IMR-90 (cell line): ENCODE measurements around the gene HTT. TPM values are rescaled to one million over a fixed set of nuclear protein-coding genes. Genes with fewer than 3 reads are reported as not detected.
A peak's percentile ranks its signal among the peaks of the same experiment; 100 is the strongest.

Experiments
- ATAC-seq: fragments of 200-7000 bp; cut with Tn5 transposase; 2 replicates; pipeline ENCODE4 v1.9.1; 2020; ENCODE audit warnings: low read depth, mild to moderate bottlenecking, moderate library complexity
- BruUV-seq: library from RNA; stranded (reverse); fragments of 400-500 nt; replicated peaks from 2 replicates; lab custom pipeline; 2021; lab: Mats Ljungman, UMichigan
- CTCF ChIA-PET: fragments of 300-600 bp; formaldehyde crosslinking; extraction: SDS; loops from one replicate; lab custom pipeline; 2021; ENCODE audit warnings: antibody characterized with exemption; lab: Yijun Ruan, JAX
- POLR2A ChIA-PET: fragments of 300-600 bp; sonication (Branson Sonifier 250); formaldehyde crosslinking; loops from one replicate; lab custom pipeline; 2022; ENCODE audit warnings: antibody characterized with exemption; ENCODE audit not compliant: unreplicated experiment; lab: Charles Lee
- DNase-seq: peaks from one replicate; pipeline ENCODE4 v3.0.0; 2013
- H2AFZ ChIP-seq: replicated peaks from 2 replicates; pipeline ENCODE3; 2013; ENCODE audit warnings: low read length, mild to moderate bottlenecking; ENCODE audit not compliant: poor library complexity
- H2AK5ac ChIP-seq: 2 replicates; pipeline ENCODE4 v1.6.1; 2013; ENCODE audit warnings: low read depth, low read length, inconsistent platforms
- H2AK9ac ChIP-seq: replicated peaks from 2 replicates; pipeline ENCODE3; 2013; ENCODE audit warnings: mild to moderate bottlenecking, low read depth, low read length, moderate library complexity; ENCODE audit not compliant: poor library complexity
- H2BK120ac ChIP-seq: 2 replicates; pipeline ENCODE4 v1.6.1; 2013; ENCODE audit warnings: low read depth, low read length, inconsistent platforms
- H2BK15ac ChIP-seq: 3 replicates; pipeline ENCODE4 v1.6.1; 2013; ENCODE audit warnings: low read depth, low read length, inconsistent platforms
- H2BK20ac ChIP-seq: 2 replicates; pipeline ENCODE4 v1.6.1; 2013; ENCODE audit warnings: low read depth, mild to moderate bottlenecking, inconsistent platforms, low read length, moderate library complexity
- H2BK5ac ChIP-seq: 2 replicates; pipeline ENCODE4 v1.6.1; 2013; ENCODE audit warnings: mild to moderate bottlenecking, low read depth, low read length, inconsistent platforms; ENCODE audit not compliant: poor library complexity, severe bottlenecking
- H3K14ac ChIP-seq: replicated peaks from 2 replicates; pipeline ENCODE4 v1.6.1; 2013; ENCODE audit warnings: low read depth, low read length, inconsistent platforms
- H3K18ac ChIP-seq: 2 replicates; pipeline ENCODE4 v1.6.1; 2013; ENCODE audit warnings: low read depth, low read length, control low read depth
- H3K23ac ChIP-seq: 2 replicates; pipeline ENCODE4 v1.6.1; 2013; ENCODE audit warnings: low read depth, low read length, inconsistent platforms
- H3K27ac ChIP-seq: 2 replicates; pipeline ENCODE4 v1.5.1; 2013; ENCODE audit warnings: mild to moderate bottlenecking, control low read depth, low read length; ENCODE audit not compliant: insufficient read depth
- H3K27me3 ChIP-seq: 2 replicates; pipeline ENCODE4 v1.6.1; 2013; ENCODE audit warnings: low read length; ENCODE audit not compliant: control insufficient read depth, insufficient read depth
- H3K36me3 ChIP-seq: 2 replicates; pipeline ENCODE4 v1.6.1; 2013; ENCODE audit warnings: low read length, mixed read lengths; ENCODE audit not compliant: control insufficient read depth, insufficient read depth
- H3K4ac ChIP-seq: 2 replicates; pipeline ENCODE4 v1.6.1; 2013; ENCODE audit warnings: low read depth, low read length, inconsistent platforms
- H3K4me1 ChIP-seq: 2 replicates; pipeline ENCODE4 v1.6.1; 2013; ENCODE audit warnings: low read length, mixed read lengths; ENCODE audit not compliant: control insufficient read depth, insufficient read depth
- H3K4me2 ChIP-seq: 2 replicates; pipeline ENCODE4 v1.6.1; 2013; ENCODE audit warnings: low read depth, mild to moderate bottlenecking, control low read depth, low read length, moderate library complexity
- H3K4me3 ChIP-seq: 2 replicates; pipeline ENCODE4 v1.5.1; 2013; ENCODE audit warnings: low read depth, mild to moderate bottlenecking, control low read depth, low read length, moderate library complexity; ENCODE audit not compliant: insufficient read depth
- H3K56ac ChIP-seq: 2 replicates; pipeline ENCODE4 v1.6.1; 2013; ENCODE audit warnings: low read length, inconsistent platforms; ENCODE audit not compliant: insufficient read depth; ENCODE audit errors: extremely low read depth
- H3K79me1 ChIP-seq, 2 experiments: 2 replicates each; pipeline ENCODE4 v1.6.1; 2013; ENCODE audit warnings: low read length in 2 of 2, inconsistent platforms in 1 of 2, low read depth in 1 of 2
- H3K9ac ChIP-seq: 2 replicates; pipeline ENCODE4 v1.6.1; 2013; ENCODE audit warnings: low read depth, low read length, control low read depth
- H3K9me1 ChIP-seq: 2 replicates; pipeline ENCODE4 v1.6.1; 2013; ENCODE audit warnings: low read length, inconsistent platforms; ENCODE audit not compliant: insufficient read depth
- H3K9me3 ChIP-seq: 2 replicates; pipeline ENCODE4 v1.6.1; 2013; ENCODE audit warnings: low read length; ENCODE audit not compliant: control insufficient read depth, insufficient read depth
- H4K20me1 ChIP-seq: 2 replicates; pipeline ENCODE4 v1.6.1; 2013; ENCODE audit warnings: low read length, inconsistent platforms; ENCODE audit not compliant: insufficient read depth
- H4K5ac ChIP-seq: 2 replicates; pipeline ENCODE4 v1.6.1; 2013; ENCODE audit warnings: mild to moderate bottlenecking, low read depth, low read length, control low read depth
- H4K8ac ChIP-seq, 2 experiments: 2 replicates each; pipeline ENCODE4 v1.6.1; 2013; ENCODE audit warnings: low read depth in 2 of 2, low read length in 2 of 2, control low read depth in 1 of 2, inconsistent platforms in 1 of 2
- H4K91ac ChIP-seq: 2 replicates; pipeline ENCODE4 v1.6.1; 2013; ENCODE audit warnings: low read depth, low read length, inconsistent platforms; ENCODE audit not compliant: insufficient read depth
- BHLHE40 ChIP-seq: fragments of 150-350 bp; IDR thresholded peaks from 2 replicates; pipeline ENCODE4 v1.6.1; 2016; ENCODE audit warnings: mild to moderate bottlenecking, low read depth, low read length
- FOS ChIP-seq: fragments of 150-350 bp; IDR thresholded peaks from 2 replicates; pipeline ENCODE4 v1.6.1; 2016; ENCODE audit warnings: low read depth, low read length
- MAFK ChIP-seq: IDR thresholded peaks from 2 replicates; pipeline ENCODE4 v1.6.1; 2012; ENCODE audit warnings: low read depth, low read length, improper control_type of control experiment
- MAZ ChIP-seq: IDR thresholded peaks from 2 replicates; pipeline ENCODE4 v1.6.1; 2012; ENCODE audit warnings: low read depth, mild to moderate bottlenecking, low read length, improper control_type of control experiment, moderate library complexity, borderline replicate concordance
- POLR2A ChIP-seq: IDR thresholded peaks from 2 replicates; pipeline ENCODE4 v1.6.1; 2012; ENCODE audit warnings: mild to moderate bottlenecking, low read depth, low read length
- RAD21 ChIP-seq: IDR thresholded peaks from 2 replicates; pipeline ENCODE4 v1.6.1; 2012; ENCODE audit warnings: low read length, improper control_type of control experiment
- RCOR1 ChIP-seq: IDR thresholded peaks from 2 replicates; pipeline ENCODE4 v1.6.1; 2012; ENCODE audit warnings: mild to moderate bottlenecking, low read length, improper control_type of control experiment; ENCODE audit not compliant: insufficient replicate concordance
- RFX5 ChIP-seq: IDR thresholded peaks from 2 replicates; pipeline ENCODE4 v1.8.0; 2012; ENCODE audit warnings: low read depth, mild to moderate bottlenecking, low read length, moderate library complexity
- SMC3 ChIP-seq: fragments of 150-350 bp; IDR thresholded peaks from 2 replicates; pipeline ENCODE4 v1.6.1; 2016; ENCODE audit warnings: low read depth, mild to moderate bottlenecking, antibody characterized with exemption, low read length, moderate library complexity
- USF2 ChIP-seq: fragments of 150-350 bp; IDR thresholded peaks from 2 replicates; pipeline ENCODE4 v1.6.1; 2017; ENCODE audit warnings: mild to moderate bottlenecking, antibody characterized with exemption, low read length, low read depth
- WGBS, 2 experiments: methylation state at CpG; one replicate each; pipeline versions ENCODE4 v1.1.5 to v1.1.7; 2013; ENCODE audit warnings: missing lambda C conversion rate in 2 of 2; ENCODE audit not compliant: insufficient read length in 1 of 2; ENCODE audit errors: extremely low coverage in 2 of 2; 5-methylcytosine and 5-hydroxymethylcytosine counted together
- dilution Hi-C: fragments of 300-500 bp; cut with HindIII; formaldehyde crosslinking; loops from one replicate; pipeline ENCODE4 v1.14.3; 2018; ENCODE audit warnings: low sequenced_read_pairs; ENCODE audit not compliant: unreplicated experiment
- in situ Hi-C: fragments of 300-500 bp; cut with MboI; formaldehyde crosslinking; loops from 3 replicates; pipeline ENCODE4 v1.14.3; 2019; ENCODE audit warnings: low sequenced_read_pairs, inconsistent platforms, mixed read lengths
- intact Hi-C: fragments of 100-400 bp; cut with micrococcal nuclease; formaldehyde crosslinking; loops from 2 replicates; pipeline ENCODE4 v1.10.0; 2022
- polyA plus RNA-seq, 3 experiments: library from polyadenylated mRNA; depleted of rRNA; stranded (reverse); fragments of >200 nt; gene quantifications; 2 replicates each; pipeline ENCODE4 v1.2.3, GENCODE V29; 2012; ENCODE audit warnings: low replicate concordance in 1 of 3
- total RNA-seq: library from RNA; depleted of rRNA; stranded (reverse); fragments of >200 nt; gene quantifications from 2 replicates; pipeline ENCODE4 v1.2.3, GENCODE V29; 2012

The HTT gene
- total and polyA plus RNA-seq, 2 of the 4 experiments (the other 2 are of a cell fraction): 11.6 to 14.3 TPM

GRCh38 chr4:3179126-3179706 is 104.7 kb downstream of the HTT start:
- H4K20me1 ChIP-seq: peaks cover 5% of the 10 kb centered on the region
- no peaks in the 10 kb centered on the region for H3K9me3 ChIP-seq
- peaks cover 10% of the 10 kb centered on the region for H3K4me1 ChIP-seq
- no peak overlapping the region for H3K4me3 ChIP-seq
- dilution Hi-C loops (no loop called here), in situ Hi-C loops (no loop called here), intact Hi-C loops (no loop called here)
- peak; percentile 91 for ATAC-seq
- peaks cover 7% of the 10 kb centered on the region for H3K9me1 ChIP-seq
- H4K91ac ChIP-seq: 0 out of 2 replicates have a peak overlapping the region, but pooled peaks have one; percentile 3
- no peak overlapping the region for H3K9ac ChIP-seq
- peak overlapping the region; percentile 45; the same call in 1 of the 2 replicates for H3K23ac ChIP-seq
- no peak overlapping the region for H2BK20ac ChIP-seq
- ChIA-PET POLR2A (no interaction called here), CTCF (no interaction called here)
- H3K27me3 ChIP-seq: no peaks in the 10 kb centered on the region
- peak; percentile 41 for DNase-seq
- peaks cover 42% of the 10 kb centered on the region for H3K36me3 ChIP-seq
- H2AK9ac ChIP-seq: no peak overlapping the region
- H3K4ac ChIP-seq: peak overlapping the region; percentile 48
- H2BK120ac ChIP-seq: no peak overlapping the region
- no TSS peak for BruUV-seq
- WGBS, 2 experiments: 75% methylated on average over 7 of the region's 12 CpGs; no CpG with 5 or more reads in 1 of the 2 experiments
- H3K14ac ChIP-seq: peak overlapping the region; percentile 19
- no peak overlapping the region for H3K56ac ChIP-seq
- H3K27ac ChIP-seq: no peak overlapping the region
- no peak overlapping the region for H2AFZ ChIP-seq
- no peak overlapping the region for H2BK15ac ChIP-seq
- peak overlapping the region in 1 of 2 experiments; percentile 2; a peak in 1 of 4 replicates for H4K8ac ChIP-seq
- H3K4me2 ChIP-seq: peak overlapping the region; percentile 22; the same call in 1 of the 2 replicates
- no peak overlapping the region for H2BK5ac ChIP-seq
- TF ChIP-seq FOS (no peak), USF2 (no peak), BHLHE40 (no peak), SMC3 (no peak), MAFK (no peak), POLR2A (no peak), RCOR1 (no peak), MAZ (no peak), RAD21 (no peak), RFX5 (no peak)
- H3K79me1 ChIP-seq: peaks cover 0 to 6% of the 10 kb centered on the region in 2 experiments; a peak in 3 of 4 replicates
- H4K5ac ChIP-seq: no peak overlapping the region
- H3K18ac ChIP-seq: 0 out of 2 replicates have a peak overlapping the region, but pooled peaks have one; percentile 36
- peak overlapping the region; percentile 72 for H2AK5ac ChIP-seq
